Endothelial cell of umbilical vein (primary cell): ENCODE measurements around the gene LPAR3. TPM values are rescaled to one million over a fixed set of nuclear protein-coding genes. Genes with fewer than 3 reads are reported as not detected.

Source experiments
- BruUV-seq: library from RNA; stranded (reverse); fragments of 400-500 nt; replicated peaks from 2 replicates; lab custom pipeline; 2021; lab: Mats Ljungman, UMichigan
- CTCF ChIA-PET: fragments of 300-600, 350-600 bp; sonication (Branson Sonifier 250); formaldehyde crosslinking; loops from one replicate; lab custom pipeline; 2021; ENCODE audit warnings: antibody characterized with exemption, inconsistent platforms; lab: Charles Lee
- POLR2A ChIA-PET: fragments of 300-600, 350-600 bp; sonication (Branson Sonifier 250); formaldehyde crosslinking; loops from one replicate; lab custom pipeline; 2021; ENCODE audit warnings: antibody characterized with exemption, inconsistent platforms; lab: Charles Lee
- DNase-seq: peaks from one replicate; pipeline ENCODE4 v3.0.0-alpha.2; 2011; ENCODE audit warnings: low read depth, low spot score
- FAIRE-seq: peaks from 2 replicates; lab custom pipeline; 2011; peaks lifted over from hg19 to GRCh38; lab: Jason Lieb, UNC
- H2AFZ ChIP-seq: 2 replicates; pipeline ENCODE4 v1.6.0; 2012; ENCODE audit warnings: low read depth, low read length, control low read depth, inconsistent platforms
- H3K27ac ChIP-seq: 2 replicates; pipeline ENCODE4 v1.5.1; 2011; ENCODE audit warnings: low read depth, mild to moderate bottlenecking, control low read depth, low read length, moderate library complexity; ENCODE audit not compliant: insufficient read depth
- H3K27me3 ChIP-seq, 2 experiments: 2 replicates each; pipeline versions ENCODE4 v1.6.0 to v1.6.1; 2011; ENCODE audit warnings: low read length in 2 of 2, mixed read lengths in 1 of 2; ENCODE audit not compliant: control insufficient read depth in 2 of 2, insufficient read depth in 2 of 2
- H3K36me3 ChIP-seq, 2 experiments: 2 replicates in 1 of 2; 3 replicates in 1 of 2; pipeline ENCODE4 v1.5.1; 2011; ENCODE audit warnings: low read length in 2 of 2, mild to moderate bottlenecking in 1 of 2, moderate library complexity in 1 of 2; ENCODE audit not compliant: control insufficient read depth in 2 of 2, insufficient read depth in 2 of 2; ENCODE audit errors: extremely low read depth in 1 of 2
- H3K4me1 ChIP-seq: 3 replicates; pipeline ENCODE4 v1.5.1; 2011; ENCODE audit warnings: mild to moderate bottlenecking, low read length; ENCODE audit not compliant: control insufficient read depth, insufficient read depth; ENCODE audit errors: extremely low read depth
- H3K4me2 ChIP-seq: 2 replicates; pipeline ENCODE4 v1.6.1; 2011; ENCODE audit warnings: low read length, control low read depth, mixed read lengths; ENCODE audit not compliant: insufficient read depth
- H3K4me3 ChIP-seq, 3 experiments: fragments of 200-600 bp in 1 of 3; sonication (generic), shearing (Covaris generic) in 1 of 3; replicated peaks in 1 of 3; 2 replicates each; pipeline ENCODE4 v1.5.1; 2011 to 2016; ENCODE audit warnings: control low read depth in 3 of 3, low read length in 3 of 3, mild to moderate bottlenecking in 2 of 3, inconsistent platforms in 1 of 3, low read depth in 1 of 3, moderate library complexity in 1 of 3; ENCODE audit not compliant: insufficient read depth in 1 of 3
- H3K79me2 ChIP-seq: 2 replicates; pipeline ENCODE4 v1.6.0; 2012; ENCODE audit warnings: low read length, inconsistent platforms; ENCODE audit not compliant: control insufficient read depth, insufficient read depth
- H3K9ac ChIP-seq: replicated peaks from 2 replicates; pipeline ENCODE3; 2011; ENCODE audit warnings: low read length, control low read depth; ENCODE audit not compliant: insufficient read depth; ENCODE audit errors: extremely low read depth
- H3K9me1 ChIP-seq: replicated peaks from 3 replicates; pipeline ENCODE4 v1.6.0; 2011; ENCODE audit warnings: mild to moderate bottlenecking, low read length; ENCODE audit not compliant: control insufficient read depth, insufficient read depth; ENCODE audit errors: extremely low read depth
- H3K9me3 ChIP-seq: replicated peaks from 2 replicates; pipeline ENCODE4 v1.5.1; 2012; ENCODE audit warnings: low read length, inconsistent platforms; ENCODE audit not compliant: control insufficient read depth, insufficient read depth
- H4K20me1 ChIP-seq: replicated peaks from 2 replicates; pipeline ENCODE3; 2011; ENCODE audit warnings: mild to moderate bottlenecking, low read length; ENCODE audit not compliant: control insufficient read depth, insufficient read depth; ENCODE audit errors: extremely low read depth
- CTCF ChIP-seq, 2 donors: IDR thresholded peaks; 1 replicate in 1 of 2; 2 replicates in 1 of 2; pipeline ENCODE4 v1.5.1; 2011; ENCODE audit warnings: low read length in 2 of 2, mild to moderate bottlenecking in 2 of 2, moderate library complexity in 2 of 2, control low read depth in 1 of 2, inconsistent platforms in 1 of 2, low read depth in 1 of 2; ENCODE audit not compliant: insufficient read depth in 1 of 2; ENCODE audit errors: extremely low read depth in 1 of 2
- EZH2 ChIP-seq: IDR thresholded peaks from 2 replicates; pipeline ENCODE4 v1.6.1; 2012; ENCODE audit warnings: borderline replicate concordance, low read depth, mild to moderate bottlenecking, moderate library complexity, low read length, inconsistent platforms; ENCODE audit not compliant: severe bottlenecking
- FOS ChIP-seq: IDR thresholded peaks from 2 replicates; pipeline ENCODE4 v1.6.1; 2011; ENCODE audit warnings: mild to moderate bottlenecking, low read length, moderate library complexity, borderline replicate concordance; ENCODE audit not compliant: insufficient read depth
- GATA2 ChIP-seq: IDR thresholded peaks from 2 replicates; pipeline ENCODE4 v1.7.0; 2011; ENCODE audit warnings: low read depth, mild to moderate bottlenecking, moderate library complexity, mixed read lengths, low read length; ENCODE audit not compliant: insufficient read length, insufficient read depth
- JUN ChIP-seq: IDR thresholded peaks from 2 replicates; pipeline ENCODE4 v1.6.1; 2011; ENCODE audit warnings: borderline replicate concordance, low read depth; ENCODE audit not compliant: insufficient read length, insufficient read depth
- MAX ChIP-seq: IDR thresholded peaks from 2 replicates; pipeline ENCODE4 v1.6.1; 2011; ENCODE audit not compliant: insufficient read depth, insufficient read length
- MYC ChIP-seq: IDR thresholded peaks from one replicate; pipeline ENCODE4 v1.6.1; 2011; ENCODE audit warnings: mild to moderate bottlenecking, low read depth, low read length
- POLR2A ChIP-seq: IDR thresholded peaks from 2 replicates; pipeline ENCODE4 v1.6.1; 2012; ENCODE audit warnings: low read depth, mild to moderate bottlenecking, control low read depth, low read length
- POLR2AphosphoS5 ChIP-seq: IDR thresholded peaks from 2 replicates; pipeline ENCODE4 v1.6.1; 2012; ENCODE audit warnings: low read depth, mild to moderate bottlenecking, control low read depth, low read length, moderate library complexity; ENCODE audit not compliant: insufficient read depth
- dilution Hi-C: fragments of 300-500 bp; cut with MboI; formaldehyde crosslinking; loops from one replicate; pipeline ENCODE4 v1.15.0; 2019; ENCODE audit warnings: low sequenced_read_pairs; ENCODE audit not compliant: extremely low pct_ligation_motif_present
- intact Hi-C: fragments of 100-400 bp; cut with micrococcal nuclease; formaldehyde crosslinking; loops from one replicate; pipeline ENCODE4 v1.10.0; 2022
- polyA plus RNA-seq, 4 experiments: library from polyadenylated mRNA; depleted of rRNA in 3 of 4; stranded (reverse) in 3 of 4; unstranded in 1 of 4; fragments of >200 nt; gene quantifications; 2 replicates each; pipeline versions ENCODE4 v1.2.1 to v1.2.3, GENCODE V29; 2011 to 2012; ENCODE audit warnings: missing spikeins in 1 of 4
- total RNA-seq: library from RNA; stranded (reverse); gene quantifications from 2 replicates; pipeline ENCODE4 v1.2.3, GENCODE V29; 2021

Gene LPAR3
- total and polyA plus RNA-seq, 2 donors (not counting 3 experiments of a cell fraction or from before 2014, with no cell fraction given): not detected

- Histone ChIP-seq H3K4me2 (no peak overlapping the region), H3K36me3 (no peaks in the 10 kb centered on the region), H3K27ac (no peak overlapping the region), H3K4me1 (peaks cover 2% of the 10 kb centered on the region), H2AFZ (no peak overlapping the region), H3K27me3 (peaks cover 7 to 11% of the 10 kb centered on the region in 2 experiments), H3K79me2 (no peaks in the 10 kb centered on the region), H4K20me1 (no peaks in the 10 kb centered on the region), H3K4me3 (no peak overlapping the region), H3K9me3 (no peaks in the 10 kb centered on the region), H3K9ac (no peak overlapping the region), H3K9me1 (no peaks in the 10 kb centered on the region)
- FAIRE-seq (no peak), DNase-seq (no peak)
- ChIA-PET CTCF (interaction anchor here (1.9 kb wide), 1 partner anchor 9 kb away, joined by 4 read pairs; no protein-coding TSS in a partner anchor), POLR2A (no interaction called here)
- dilution Hi-C loops: no loop called here
- intact Hi-C loops: no loop called here
- no TSS peak for BruUV-seq
- TF ChIP-seq CTCF (IDR thresholded peaks at IDR 0.05; ENCODE audit: extremely low read depth in 1 of 2, insufficient read depth in 1 of 2, low read depth in 1 of 2, low read length in 2 of 2) (no peak), FOS (no peak), POLR2A (no peak), MAX (no peak), MYC (no peak), EZH2 (no peak), POLR2AphosphoS5 (no peak), GATA2 (no peak), JUN (no peak)
Measured at GRCh38 chr1:84827976-84828375, 65.0 kb downstream of the LPAR3 start.
